MM.1S (cell line): Measurements from ENCODE around the gene USF1.
"Not testable (repeated sequence)": the region's sequence is repeated elsewhere in the genome, so short reads cannot be mapped to it uniquely, and the experiment has no call there.

Experiments used
- CTCF ChIP-seq: fragments of 300-600 bp; sonication (generic); IDR thresholded peaks from 2 replicates; pipeline ENCODE4 v1.5.1; 2016; ENCODE audit warnings: antibody characterized with exemption, low read length, mixed read lengths
- EZH2 ChIP-seq: fragments of 300-600 bp; sonication (generic); optimal IDR thresholded peaks from 2 replicates; pipeline ENCODE3; 2017; ENCODE audit warnings: low read depth, mild to moderate bottlenecking, antibody characterized with exemption, low read length, mixed read lengths
- EZH2phosphoT487 ChIP-seq: fragments of 300-600 bp; sonication (generic); IDR thresholded peaks from 2 replicates; pipeline ENCODE4 v1.6.1; 2018; ENCODE audit warnings: antibody characterized with exemption, low read length

DNA sequence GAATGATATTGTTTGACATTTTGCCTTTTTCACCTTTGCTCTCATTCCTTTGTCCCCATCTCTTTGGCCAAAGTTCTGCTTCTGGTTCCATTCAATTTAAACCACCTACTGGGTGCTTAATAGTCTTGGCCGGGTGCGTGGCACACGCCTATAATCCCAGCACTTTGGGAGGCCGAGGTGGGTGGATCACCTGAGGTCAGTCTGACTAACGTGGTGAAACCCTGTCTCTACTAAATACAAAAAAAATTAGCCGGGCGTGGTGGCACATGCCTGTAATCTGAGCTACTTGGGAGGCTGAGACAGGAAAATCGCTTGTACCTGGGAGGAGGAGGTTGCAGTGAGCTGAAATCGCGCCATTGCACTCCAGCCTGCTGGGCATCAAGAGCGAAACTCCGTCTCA, 23.3 kb downstream of the USF1 start:
- TF ChIP-seq CTCF, EZH2, EZH2phosphoT487: not testable (repeated sequence)
